Keratinocyte (primary cell): ENCODE data around the gene ARHGEF28. TPM values are rescaled to one million over a fixed set of nuclear protein-coding genes. Genes with fewer than 3 reads are reported as not detected.

Source experiments
- DNase-seq: peaks from one replicate; pipeline ENCODE4 v3.0.0-alpha.2; 2011; ENCODE audit warnings: low read depth, missing footprints, low spot score
- FAIRE-seq: peaks from 2 replicates; lab custom pipeline; 2011; peaks lifted over from hg19 to GRCh38; lab: Jason Lieb, UNC
- H2AFZ ChIP-seq: 2 replicates; pipeline ENCODE4 v1.6.0; 2012; ENCODE audit warnings: low read length, control low read depth, inconsistent platforms; ENCODE audit not compliant: control insufficient read depth
- H3K27ac ChIP-seq: 2 replicates; pipeline ENCODE4 v1.5.1; 2011; ENCODE audit warnings: low read length; ENCODE audit not compliant: control insufficient read depth, insufficient read depth
- H3K27me3 ChIP-seq: 3 replicates; pipeline ENCODE4 v1.6.0; 2011; ENCODE audit warnings: low read length; ENCODE audit not compliant: control insufficient read depth, insufficient read depth; ENCODE audit errors: extremely low read depth
- H3K36me3 ChIP-seq, 2 experiments: 2 replicates in 1 of 2; 3 replicates in 1 of 2; pipeline ENCODE4 v1.5.1; 2011; ENCODE audit warnings: low read length in 2 of 2, mild to moderate bottlenecking in 1 of 2; ENCODE audit not compliant: control insufficient read depth in 2 of 2, insufficient read depth in 2 of 2; ENCODE audit errors: extremely low read depth in 1 of 2
- H3K4me1 ChIP-seq: 3 replicates; pipeline ENCODE4 v1.5.1; 2011; ENCODE audit warnings: low read length; ENCODE audit not compliant: control insufficient read depth, insufficient read depth; ENCODE audit errors: extremely low read depth
- H3K4me2 ChIP-seq: 3 replicates; pipeline ENCODE4 v1.6.0; 2011; ENCODE audit warnings: low read depth, low read length; ENCODE audit not compliant: control insufficient read depth, insufficient read depth; ENCODE audit errors: extremely low read depth
- H3K4me3 ChIP-seq, 3 experiments: fragments of 200-600 bp in 1 of 3; sonication (generic) in 1 of 3; 2 replicates in 2 of 3; 3 replicates in 1 of 3; pipeline ENCODE4 v1.5.1; 2011 to 2016; ENCODE audit warnings: low read length in 3 of 3, mild to moderate bottlenecking in 3 of 3, control low read depth in 2 of 3, inconsistent platforms in 1 of 3, low read depth in 1 of 3, mixed read lengths in 1 of 3, mixed run types in 1 of 3, moderate library complexity in 1 of 3; ENCODE audit not compliant: control insufficient read depth in 2 of 3, insufficient read depth in 2 of 3; ENCODE audit errors: extremely low read depth in 1 of 3
- H3K79me2 ChIP-seq: 2 replicates; pipeline ENCODE4 v1.6.0; 2012; ENCODE audit warnings: low read length; ENCODE audit not compliant: control insufficient read depth, insufficient read depth
- H3K9ac ChIP-seq: 3 replicates; pipeline ENCODE4 v1.6.0; 2011; ENCODE audit warnings: low read length; ENCODE audit not compliant: control insufficient read depth, insufficient read depth; ENCODE audit errors: extremely low read depth
- H3K9me1 ChIP-seq: 3 replicates; pipeline ENCODE4 v1.6.0; 2011; ENCODE audit warnings: low read length; ENCODE audit not compliant: control insufficient read depth, insufficient read depth; ENCODE audit errors: extremely low read depth
- H3K9me3 ChIP-seq: 2 replicates; pipeline ENCODE4 v1.5.1; 2012; ENCODE audit warnings: low read depth, low read length; ENCODE audit not compliant: control insufficient read depth
- H4K20me1 ChIP-seq: 3 replicates; pipeline ENCODE4 v1.6.0; 2011; ENCODE audit warnings: low read length; ENCODE audit not compliant: control insufficient read depth, insufficient read depth; ENCODE audit errors: extremely low read depth
- EZH2 ChIP-seq: IDR thresholded peaks from one replicate; pipeline ENCODE4 v1.6.1; 2012; ENCODE audit warnings: inconsistent platforms, mild to moderate bottlenecking, low read length, moderate library complexity
- dilution Hi-C: fragments of 300-500 bp; cut with MboI; formaldehyde crosslinking; loops from one replicate; pipeline ENCODE4 v1.7.0; 2020; ENCODE audit warnings: low sequenced_read_pairs; ENCODE audit not compliant: extremely low pct_ligation_motif_present
- polyA plus RNA-seq, 5 experiments: library from polyadenylated mRNA; depleted of rRNA in 3 of 5; stranded (reverse) in 3 of 5; stranded (forward) in 1 of 5; unstranded in 1 of 5; fragments of >200 nt; gene quantifications; 1 replicate in 1 of 5; 2 replicates in 3 of 5; 3 replicates in 1 of 5; pipeline versions ENCODE4 v1.2.1 to v1.2.3, GENCODE V29; 2011 to 2012; ENCODE audit warnings: missing spikeins in 2 of 5, low read depth in 1 of 5, low replicate concordance in 1 of 5
- TF ChIP-seq, protein P1 (sequence below), 3 experiments: IDR thresholded peaks in 1 of 3; conservative IDR thresholded peaks in 1 of 3; optimal IDR thresholded peaks in 1 of 3; 2 replicates in 2 of 3; 3 replicates in 1 of 3; pipeline versions ENCODE3 to v1.5.1; 2011; ENCODE audit warnings: low read length in 3 of 3, mild to moderate bottlenecking in 3 of 3, moderate library complexity in 2 of 3, control low read depth in 1 of 3, inconsistent platforms in 1 of 3; ENCODE audit not compliant: insufficient read depth in 2 of 3; ENCODE audit errors: extremely low read depth in 1 of 3

The ARHGEF28 gene
- polyA plus RNA-seq, 1 donor (not counting 4 experiments of a cell fraction or from before 2014, with no cell fraction given) = 31.6 TPM

DNA sequence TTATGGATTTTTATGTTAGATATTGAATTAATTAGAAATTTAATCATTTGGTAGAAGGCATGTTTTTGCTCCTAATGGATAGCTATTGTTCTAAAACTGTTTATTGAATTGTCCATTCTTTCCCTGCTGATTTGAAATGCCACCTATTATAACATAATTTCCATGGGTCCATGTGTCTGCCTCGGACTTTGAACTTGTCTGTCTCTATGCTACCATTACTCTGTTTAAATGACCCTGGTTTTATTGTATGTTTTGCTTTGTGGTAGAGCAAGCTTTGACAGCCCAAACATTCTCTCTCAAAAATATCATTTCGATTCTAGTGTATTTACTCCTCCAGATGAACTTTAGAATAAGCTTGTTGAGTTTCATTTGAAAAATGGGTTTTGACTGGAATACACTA lies 120.6 kb downstream of the ARHGEF28 start:
- H3K9me1 ChIP-seq = no peaks in the 10 kb centered on the region

DNA sequence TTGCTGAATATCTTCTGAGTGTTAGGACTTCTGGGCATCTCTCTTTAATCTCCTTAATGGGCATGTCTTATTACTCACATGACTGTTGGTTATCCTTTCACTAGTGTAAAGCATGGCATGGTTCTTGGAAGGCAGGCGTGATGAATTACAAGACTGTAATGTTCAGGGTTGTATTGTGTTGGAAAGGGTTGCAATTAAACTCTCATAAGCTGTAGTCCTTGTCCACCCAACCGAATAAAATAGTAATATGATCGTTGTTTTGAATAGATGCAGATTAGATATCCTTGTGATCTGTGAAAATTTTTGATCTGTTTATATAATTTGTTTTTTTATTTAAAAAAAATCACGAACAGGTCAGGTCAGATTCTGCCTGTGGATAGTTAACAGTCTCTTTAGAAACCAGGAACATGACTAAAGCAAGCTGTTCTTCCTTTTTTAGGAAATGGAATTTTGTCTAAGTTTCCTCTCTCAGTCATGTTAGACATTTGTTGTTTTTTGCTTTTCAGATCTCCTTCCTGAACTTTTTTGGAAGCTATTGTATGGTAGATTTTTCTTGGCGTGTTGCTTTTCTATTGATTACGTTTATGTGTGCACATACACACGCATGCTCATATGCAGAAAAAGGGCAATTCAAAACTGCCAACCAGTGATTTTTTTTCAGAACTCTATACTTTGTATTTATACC lies 121.8 kb downstream of the ARHGEF28 start:
- no peak for DNase-seq
- Histone ChIP-seq H3K9me3 (no peaks in the 10 kb centered on the region), H3K4me2 (no peak overlapping the region), H3K4me3 (no peak overlapping the region), H2AFZ (no peak overlapping the region), H3K27ac (no peak overlapping the region), H3K27me3 (no peaks in the 10 kb centered on the region), H3K9ac (no peak overlapping the region), H3K9me1 (no peaks in the 10 kb centered on the region), H3K36me3 (peaks cover 18 to 27% of the 10 kb centered on the region in 2 experiments), H4K20me1 (peaks cover 3% of the 10 kb centered on the region), H3K4me1 (no peaks in the 10 kb centered on the region), H3K79me2 (peaks cover 91% of the 10 kb centered on the region)
- peak; percentile 23 for FAIRE-seq
- dilution Hi-C loops = no loop called here
- TF ChIP-seq EZH2 = no peak
- TF ChIP-seq, protein P1, sequence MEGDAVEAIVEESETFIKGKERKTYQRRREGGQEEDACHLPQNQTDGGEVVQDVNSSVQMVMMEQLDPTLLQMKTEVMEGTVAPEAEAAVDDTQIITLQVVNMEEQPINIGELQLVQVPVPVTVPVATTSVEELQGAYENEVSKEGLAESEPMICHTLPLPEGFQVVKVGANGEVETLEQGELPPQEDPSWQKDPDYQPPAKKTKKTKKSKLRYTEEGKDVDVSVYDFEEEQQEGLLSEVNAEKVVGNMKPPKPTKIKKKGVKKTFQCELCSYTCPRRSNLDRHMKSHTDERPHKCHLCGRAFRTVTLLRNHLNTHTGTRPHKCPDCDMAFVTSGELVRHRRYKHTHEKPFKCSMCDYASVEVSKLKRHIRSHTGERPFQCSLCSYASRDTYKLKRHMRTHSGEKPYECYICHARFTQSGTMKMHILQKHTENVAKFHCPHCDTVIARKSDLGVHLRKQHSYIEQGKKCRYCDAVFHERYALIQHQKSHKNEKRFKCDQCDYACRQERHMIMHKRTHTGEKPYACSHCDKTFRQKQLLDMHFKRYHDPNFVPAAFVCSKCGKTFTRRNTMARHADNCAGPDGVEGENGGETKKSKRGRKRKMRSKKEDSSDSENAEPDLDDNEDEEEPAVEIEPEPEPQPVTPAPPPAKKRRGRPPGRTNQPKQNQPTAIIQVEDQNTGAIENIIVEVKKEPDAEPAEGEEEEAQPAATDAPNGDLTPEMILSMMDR (optimal IDR thresholded peaks at IDR 0.05 in 1 of 3, IDR thresholded peaks at IDR 0.05 in 1 of 3, conservative IDR thresholded peaks at IDR 0.05 in 1 of 3; ENCODE audit: extremely low read depth in 1 of 3, insufficient read depth in 2 of 3, low read length in 3 of 3) = no peak

More for the DNA sequence above, 120.6 kb downstream of the ARHGEF28 start:
- no peaks in the 10 kb centered on the region for H3K4me1 ChIP-seq
- TF ChIP-seq, protein P1 (optimal IDR thresholded peaks at IDR 0.05 in 1 of 3, IDR thresholded peaks at IDR 0.05 in 1 of 3, conservative IDR thresholded peaks at IDR 0.05 in 1 of 3; ENCODE audit: extremely low read depth in 1 of 3, insufficient read depth in 2 of 3, low read length in 3 of 3) = no peak
- TF ChIP-seq EZH2 = no peak
- peaks cover 89% of the 10 kb centered on the region for H3K79me2 ChIP-seq
- peaks cover 8 to 16% of the 10 kb centered on the region in 2 experiments for H3K36me3 ChIP-seq
- peaks cover 3% of the 10 kb centered on the region for H4K20me1 ChIP-seq
- H3K27me3 ChIP-seq = no peaks in the 10 kb centered on the region
- H3K4me2 ChIP-seq = no peak overlapping the region
- no peak overlapping the region for H3K27ac ChIP-seq
- no peak overlapping the region for H2AFZ ChIP-seq
- dilution Hi-C loops = no loop called here
- DNase-seq (no peak), FAIRE-seq (peak; percentile 46)
- H3K9ac ChIP-seq = no peak overlapping the region
- no peaks in the 10 kb centered on the region for H3K9me3 ChIP-seq
- no peak overlapping the region for H3K4me3 ChIP-seq
